H9 (cell line): Measurements from ENCODE around the gene ROM1. TPM values are rescaled to one million over a fixed set of nuclear protein-coding genes. Genes with fewer than 3 reads are reported as not detected.

Experiments used
- DNase-seq: peaks from one replicate; pipeline ENCODE4 v3.0.0-alpha.2; 2017
- H2AFZ ChIP-seq: one replicate; pipeline ENCODE4 v1.6.1; 2013; ENCODE audit warnings: mild to moderate bottlenecking, low read length, control low read depth, moderate library complexity
- H2AK5ac ChIP-seq: 2 replicates; pipeline ENCODE4 v1.6.1; 2013; ENCODE audit warnings: low read length, control low read depth, mixed read lengths; ENCODE audit not compliant: insufficient read length
- H2BK120ac ChIP-seq: one replicate; pipeline ENCODE4 v1.6.1; 2013; ENCODE audit warnings: low read depth, mild to moderate bottlenecking, low read length, control low read depth, inconsistent platforms; ENCODE audit not compliant: poor library complexity, severe bottlenecking
- H2BK12ac ChIP-seq: 2 replicates; pipeline ENCODE4 v1.6.1; 2013; ENCODE audit warnings: low read length, control low read depth, mixed read lengths, low read depth; ENCODE audit not compliant: insufficient read length
- H2BK15ac ChIP-seq: 2 replicates; pipeline ENCODE4 v1.6.1; 2013; ENCODE audit warnings: low read depth, low read length, control low read depth
- H2BK20ac ChIP-seq: one replicate; pipeline ENCODE4 v1.6.1; 2013; ENCODE audit warnings: low read depth, mild to moderate bottlenecking, low read length, control low read depth, inconsistent platforms; ENCODE audit not compliant: poor library complexity, severe bottlenecking
- H2BK5ac ChIP-seq: 2 replicates; pipeline ENCODE4 v1.6.1; 2013; ENCODE audit warnings: low read length, control low read depth, mixed read lengths; ENCODE audit not compliant: insufficient read length
- H3K14ac ChIP-seq: 2 replicates; pipeline ENCODE4 v1.6.1; 2013; ENCODE audit warnings: low read length, control low read depth; ENCODE audit not compliant: insufficient read depth
- H3K18ac ChIP-seq: 2 replicates; pipeline ENCODE4 v1.6.1; 2013; ENCODE audit warnings: low read depth, mild to moderate bottlenecking, mixed read lengths, low read length, control low read depth; ENCODE audit not compliant: insufficient read length
- H3K23ac ChIP-seq: 2 replicates; pipeline ENCODE4 v1.6.1; 2013; ENCODE audit warnings: low read length, control low read depth, mixed read lengths, low read depth; ENCODE audit not compliant: insufficient read length
- H3K23me2 ChIP-seq: 2 replicates; pipeline ENCODE4 v1.6.1; 2013; ENCODE audit warnings: low read depth, mild to moderate bottlenecking, mixed read lengths, low read length, control low read depth; ENCODE audit not compliant: insufficient read length, poor library complexity, severe bottlenecking
- H3K27ac ChIP-seq: 2 replicates; pipeline ENCODE4 v1.5.1; 2013; ENCODE audit warnings: low read length, control low read depth, mixed read lengths, low read depth; ENCODE audit not compliant: insufficient read length
- H3K27me3 ChIP-seq: 2 replicates; pipeline ENCODE4 v1.6.1; 2013; ENCODE audit warnings: low read length, control low read depth, inconsistent platforms; ENCODE audit not compliant: insufficient read depth
- H3K4ac ChIP-seq: 2 replicates; pipeline ENCODE4 v1.6.1; 2013; ENCODE audit warnings: low read depth, mild to moderate bottlenecking, control low read depth, inconsistent platforms, low read length, moderate library complexity
- H3K4me1 ChIP-seq: 2 replicates; pipeline ENCODE4 v1.6.1; 2013; ENCODE audit warnings: low read length, control low read depth, inconsistent platforms; ENCODE audit not compliant: insufficient read depth
- H3K4me2 ChIP-seq: 2 replicates; pipeline ENCODE4 v1.6.1; 2013; ENCODE audit warnings: low read length, control low read depth, mixed read lengths; ENCODE audit not compliant: insufficient read length, insufficient read depth
- H3K56ac ChIP-seq: 2 replicates; pipeline ENCODE4 v1.6.1; 2013; ENCODE audit warnings: low read depth, mild to moderate bottlenecking, mixed read lengths, low read length, control low read depth; ENCODE audit not compliant: insufficient read length
- H3K79me1 ChIP-seq: 2 replicates; pipeline ENCODE4 v1.6.1; 2013; ENCODE audit warnings: low read depth, mild to moderate bottlenecking, moderate library complexity, low read length, control low read depth, inconsistent platforms; ENCODE audit not compliant: insufficient read depth, poor library complexity, severe bottlenecking
- H3K79me2 ChIP-seq: 2 replicates; pipeline ENCODE4 v1.6.1; 2013; ENCODE audit warnings: low read length, control low read depth, inconsistent platforms; ENCODE audit not compliant: insufficient read depth
- H3K9ac ChIP-seq: 2 replicates; pipeline ENCODE4 v1.6.1; 2013; ENCODE audit warnings: low read length, control low read depth, mixed read lengths; ENCODE audit not compliant: insufficient read length; ENCODE audit errors: extremely low read depth
- H3K9me3 ChIP-seq: one replicate; pipeline ENCODE4 v1.6.1; 2013; ENCODE audit warnings: low read depth, low read length, inconsistent platforms; ENCODE audit not compliant: control insufficient read depth
- H3T11ph ChIP-seq: one replicate; pipeline ENCODE4 v1.6.1; 2013; ENCODE audit warnings: mild to moderate bottlenecking, low read length, control low read depth, inconsistent platforms
- H4K20me1 ChIP-seq: one replicate; pipeline ENCODE4 v1.6.1; 2013; ENCODE audit not compliant: control insufficient read depth, insufficient read length, insufficient read depth
- H4K5ac ChIP-seq: 2 replicates; pipeline ENCODE4 v1.6.1; 2013; ENCODE audit warnings: low read depth, mild to moderate bottlenecking, mixed read lengths, low read length, control low read depth; ENCODE audit not compliant: insufficient read length
- H4K8ac ChIP-seq: replicated peaks from 2 replicates; pipeline ENCODE4 v1.6.1; 2013; ENCODE audit warnings: low read length, control low read depth, mixed read lengths, low read depth; ENCODE audit not compliant: insufficient read length
- H4K91ac ChIP-seq: 2 replicates; pipeline ENCODE4 v1.6.1; 2013; ENCODE audit warnings: low read depth, mild to moderate bottlenecking, moderate library complexity, mixed read lengths, low read length, control low read depth; ENCODE audit not compliant: insufficient read length
- H3K27ac Mint-ChIP-seq, 3 experiments: 2 replicates in 2 of 3; 3 replicates in 1 of 3; pipeline ENCODE4 v1.8.0; 2020 to 2021; ENCODE audit warnings: mixed read lengths in 3 of 3, mild to moderate bottlenecking in 1 of 3, moderate library complexity in 1 of 3
- H3K27me3 Mint-ChIP-seq: 2 replicates; pipeline ENCODE4 v1.8.0; 2021; ENCODE audit warnings: low read depth, mild to moderate bottlenecking, moderate library complexity, mixed read lengths
- H3K36me3 Mint-ChIP-seq, 3 experiments: 2 replicates in 2 of 3; 3 replicates in 1 of 3; pipeline ENCODE4 v1.8.0; 2020 to 2021; ENCODE audit warnings: low read depth in 3 of 3, mixed read lengths in 3 of 3; ENCODE audit not compliant: insufficient read depth in 1 of 3
- H3K4me1 Mint-ChIP-seq, 2 experiments: 2 replicates each; pipeline ENCODE4 v1.8.0; 2020; ENCODE audit warnings: mixed read lengths in 2 of 2
- H3K4me3 Mint-ChIP-seq, 2 experiments: 2 replicates in 1 of 2; 3 replicates in 1 of 2; pipeline ENCODE4 v1.8.0; 2020 to 2021; ENCODE audit warnings: mild to moderate bottlenecking in 2 of 2, mixed read lengths in 2 of 2, moderate library complexity in 1 of 2
- H3K9me3 Mint-ChIP-seq, 2 experiments: 2 replicates in 1 of 2; 3 replicates in 1 of 2; pipeline ENCODE4 v1.8.0; 2020; ENCODE audit warnings: mild to moderate bottlenecking in 2 of 2, mixed read lengths in 2 of 2, moderate library complexity in 1 of 2
- CTCF ChIP-seq: fragments of 200-600 bp; sonication (generic); conservative IDR thresholded peaks from 3 replicates; pipeline ENCODE4 v1.8.0; 2021; ENCODE audit warnings: antibody characterized with exemption, mild to moderate bottlenecking
- WGBS: extraction: QIAGEN DNeasy Blood & Tissue Kit; methylation state at CpG from one replicate; pipeline ENCODE4 v1.1.7; 2013; ENCODE audit warnings: missing lambda C conversion rate, low lambda C conversion rate, mixed read lengths; ENCODE audit not compliant: insufficient read length; ENCODE audit errors: extremely low coverage; 5-methylcytosine and 5-hydroxymethylcytosine counted together
- total RNA-seq: library from RNA; stranded (reverse); gene quantifications from 2 replicates; pipeline ENCODE4 v1.2.1, GENCODE V29; 2021

ROM1 gene
- total RNA-seq, 1 experiment from 2014 or later = 0.79 TPM

DNA sequence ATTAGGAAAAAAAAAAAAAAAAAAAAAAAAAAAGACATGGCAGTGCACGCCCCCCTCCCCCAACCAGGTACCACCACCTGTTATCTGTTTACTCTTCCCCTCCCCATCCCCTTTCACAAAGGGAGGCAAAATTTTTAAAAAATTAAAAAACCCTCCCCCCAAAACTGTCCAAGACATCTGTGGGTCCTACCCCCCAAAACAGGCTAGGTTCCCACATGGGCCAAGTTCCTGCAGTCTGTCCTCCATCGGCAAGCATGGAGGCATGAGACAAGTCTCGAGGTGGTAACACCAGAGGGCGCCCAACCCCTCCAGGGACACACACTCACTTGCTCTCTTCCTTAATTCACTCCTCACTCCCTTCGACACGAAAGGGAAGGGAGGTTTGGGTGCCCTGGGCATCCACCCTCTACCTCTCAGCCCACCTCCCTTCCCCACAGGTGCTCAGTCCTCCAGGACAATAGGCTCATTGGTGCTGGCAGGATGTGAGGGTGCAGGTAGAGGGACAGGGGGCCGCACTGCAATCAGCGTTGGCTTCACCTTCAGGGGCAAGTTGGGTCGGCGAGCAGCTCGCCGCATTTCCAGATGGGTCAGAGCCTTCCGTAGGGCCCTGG is 19.5 kb upstream of the ROM1 start:
- H2AFZ ChIP-seq = no peak overlapping the region
- H3K4me1 ChIP-seq = no peaks in the 10 kb centered on the region; the same call in 1 of the 2 replicates
- no peak overlapping the region for H3K4ac ChIP-seq
- H4K5ac ChIP-seq = no peak overlapping the region
- H3K79me1 ChIP-seq = no peaks in the 10 kb centered on the region
- H3K4me3 Mint-ChIP-seq = peak overlapping the region; percentile 35 to 66
- no peaks in the 10 kb centered on the region for H3K9me3 ChIP-seq
- no peak overlapping the region for H2BK5ac ChIP-seq
- H3K9ac ChIP-seq = no peak overlapping the region
- no peak overlapping the region for H2AK5ac ChIP-seq
- no peaks in the 10 kb centered on the region for H3K9me3 Mint-ChIP-seq
- no CpG with 5 or more reads among the region's 13 CpGs for WGBS
- H2BK20ac ChIP-seq = no peak overlapping the region
- H4K20me1 ChIP-seq = no peaks in the 10 kb centered on the region
- H3K56ac ChIP-seq = no peak overlapping the region
- no peak overlapping the region for H3K4me2 ChIP-seq
- no peak overlapping the region for H4K8ac ChIP-seq
- H3K18ac ChIP-seq = no peak overlapping the region
- no peak overlapping the region for H4K91ac ChIP-seq
- peaks cover 40 to 66% (median 65%) of the 10 kb centered on the region in 3 experiments for H3K36me3 Mint-ChIP-seq
- H2BK12ac ChIP-seq = no peak overlapping the region
- H3K27ac Mint-ChIP-seq = peak overlapping the region; percentile 72 to 92 (median 83); a peak in 6 of 7 replicates
- H3K27me3 Mint-ChIP-seq = no peaks in the 10 kb centered on the region
- no peak overlapping the region for H2BK120ac ChIP-seq
- no peak overlapping the region for H2BK15ac ChIP-seq
- DNase-seq = peak; percentile 85
- H3K27ac ChIP-seq = no peak overlapping the region
- no peak overlapping the region for H3K14ac ChIP-seq
- no peaks in the 10 kb centered on the region for H3K79me2 ChIP-seq
- TF ChIP-seq CTCF = peak; percentile 83
- H3K23me2 ChIP-seq = peaks cover 5% of the 10 kb centered on the region
- H3K23ac ChIP-seq = no peak overlapping the region
- peaks cover 21 to 26% of the 10 kb centered on the region in 2 experiments for H3K4me1 Mint-ChIP-seq
- no peaks in the 10 kb centered on the region for H3K27me3 ChIP-seq
- H3T11ph ChIP-seq = no peak overlapping the region
